H1 (cell line): ENCODE results near the gene ATXN7. TPM values are rescaled to one million over a fixed set of nuclear protein-coding genes. Genes with fewer than 3 reads are reported as not detected.

Experiments
- CTCF ChIA-PET: fragments of 300-600 bp; sonication (Branson Sonifier 250); formaldehyde crosslinking; loops from one replicate; lab custom pipeline; 2021; ENCODE audit not compliant: partially characterized antibody; lab: Charles Lee
- POLR2A ChIA-PET: fragments of 300-600 bp; sonication (Branson Sonifier 250); formaldehyde crosslinking; loops from one replicate; lab custom pipeline; 2021; ENCODE audit warnings: inconsistent platforms; ENCODE audit not compliant: partially characterized antibody; lab: Charles Lee
- DNase-seq, 2 experiments: peaks; one replicate each; pipeline versions ENCODE4 v3.0.0 to v3.0.0-alpha.2; 2010 to 2022; ENCODE audit warnings: low spot score in 2 of 2, low read depth in 1 of 2, mixed read lengths in 1 of 2
- FAIRE-seq: peaks from 2 replicates; lab custom pipeline; 2011; peaks lifted over from hg19 to GRCh38; lab: Jason Lieb, UNC
- H2AFZ ChIP-seq: 2 replicates; pipeline ENCODE4 v1.8.1; 2012; ENCODE audit warnings: low read length, inconsistent platforms
- H2AK5ac ChIP-seq: 2 replicates; pipeline ENCODE4 v1.6.1; 2013; ENCODE audit warnings: low read depth, low read length
- H2BK120ac ChIP-seq: replicated peaks from 2 replicates; pipeline ENCODE3; 2013; ENCODE audit warnings: low read depth, low read length, inconsistent platforms
- H2BK12ac ChIP-seq: 2 replicates; pipeline ENCODE4 v1.6.1; 2013; ENCODE audit warnings: low read depth, low read length
- H2BK15ac ChIP-seq: 2 replicates; pipeline ENCODE4 v1.6.1; 2013; ENCODE audit warnings: low read length
- H2BK20ac ChIP-seq: 2 replicates; pipeline ENCODE4 v1.6.1; 2013; ENCODE audit warnings: low read length
- H2BK5ac ChIP-seq: 2 replicates; pipeline ENCODE4 v1.6.1; 2013; ENCODE audit warnings: low read depth, low read length
- H3K14ac ChIP-seq: 2 replicates; pipeline ENCODE4 v1.6.1; 2013; ENCODE audit warnings: inconsistent platforms; ENCODE audit not compliant: insufficient read length
- H3K18ac ChIP-seq: 2 replicates; pipeline ENCODE4 v1.6.1; 2013; ENCODE audit warnings: low read length; ENCODE audit errors: extremely low read depth
- H3K23ac ChIP-seq: 2 replicates; pipeline ENCODE4 v1.6.1; 2013; ENCODE audit warnings: inconsistent platforms; ENCODE audit not compliant: insufficient read length
- H3K23me2 ChIP-seq: 2 replicates; pipeline ENCODE4 v1.6.1; 2013; ENCODE audit warnings: low read depth, low read length
- H3K27ac ChIP-seq: 2 replicates; pipeline ENCODE4 v1.6.1; 2011; ENCODE audit warnings: low read depth, low read length, inconsistent platforms
- H3K27me3 ChIP-seq, 4 experiments: replicated peaks in 1 of 4; 1 replicate in 1 of 4; 2 replicates in 3 of 4; pipeline versions ENCODE4 v1.6.1 to v1.8.1; 2011 to 2013; ENCODE audit warnings: low read length in 3 of 4, mild to moderate bottlenecking in 3 of 4, inconsistent platforms in 2 of 4, mixed read lengths in 2 of 4, moderate library complexity in 1 of 4; ENCODE audit not compliant: control insufficient read depth in 3 of 4, insufficient read depth in 3 of 4; ENCODE audit errors: extremely low read depth in 1 of 4
- H3K36me3 ChIP-seq, 4 experiments: 2 replicates each; pipeline versions ENCODE4 v1.6.1 to v1.8.1; 2011 to 2013; ENCODE audit warnings: mild to moderate bottlenecking in 4 of 4, low read length in 3 of 4, moderate library complexity in 2 of 4, control low read depth in 1 of 4, inconsistent platforms in 1 of 4; ENCODE audit not compliant: insufficient read depth in 4 of 4, control insufficient read depth in 2 of 4
- H3K4ac ChIP-seq: replicated peaks from 2 replicates; pipeline ENCODE3; 2013; ENCODE audit warnings: low read length, low read depth, mixed read lengths, inconsistent platforms; ENCODE audit not compliant: insufficient read length
- H3K4me1 ChIP-seq, 4 experiments: replicated peaks in 1 of 4; 1 replicate in 1 of 4; 2 replicates in 3 of 4; pipeline versions ENCODE4 v1.6.1 to v1.8.1; 2011 to 2013; ENCODE audit warnings: low read length in 3 of 4, inconsistent platforms in 2 of 4, mixed read lengths in 1 of 4; ENCODE audit not compliant: insufficient read depth in 4 of 4, control insufficient read depth in 3 of 4
- H3K4me2 ChIP-seq, 2 experiments: 2 replicates each; pipeline versions ENCODE4 v1.6.1 to v1.8.1; 2011 to 2013; ENCODE audit warnings: low read depth in 2 of 2, low read length in 2 of 2, control low read depth in 1 of 2, inconsistent platforms in 1 of 2, mild to moderate bottlenecking in 1 of 2; ENCODE audit not compliant: insufficient read depth in 1 of 2
- H3K4me3 ChIP-seq, 4 experiments: fragments of 200-600, 300-600 bp in 1 of 4; sonication (generic), shearing (Covaris generic), sonication (Bioruptor Twin) in 1 of 4; 2 replicates each; pipeline versions ENCODE4 v1.5.1 to v1.8.1; 2011 to 2016; ENCODE audit warnings: low read length in 4 of 4, low read depth in 3 of 4, control low read depth in 2 of 4, inconsistent platforms in 2 of 4, mild to moderate bottlenecking in 2 of 4, mixed read lengths in 1 of 4, moderate library complexity in 1 of 4; ENCODE audit not compliant: insufficient read depth in 2 of 4; ENCODE audit errors: extremely low read depth in 1 of 4
- H3K56ac ChIP-seq: replicated peaks from 2 replicates; pipeline ENCODE3; 2013; ENCODE audit warnings: low read depth, mild to moderate bottlenecking, mixed read lengths, low read length, inconsistent platforms; ENCODE audit not compliant: insufficient read length
- H3K79me1 ChIP-seq: 2 replicates; pipeline ENCODE4 v1.6.1; 2013; ENCODE audit warnings: low read depth, low read length, control low read depth
- H3K79me2 ChIP-seq, 2 experiments: 2 replicates each; pipeline versions ENCODE4 v1.6.1 to v1.8.1; 2012 to 2013; ENCODE audit warnings: low read length in 2 of 2, mild to moderate bottlenecking in 2 of 2, inconsistent platforms in 1 of 2; ENCODE audit not compliant: insufficient read depth in 2 of 2, control insufficient read depth in 1 of 2
- H3K9ac ChIP-seq, 4 experiments: replicated peaks in 1 of 4; 1 replicate in 1 of 4; 2 replicates in 3 of 4; pipeline versions ENCODE4 v1.6.1 to v1.8.1; 2011 to 2013; ENCODE audit warnings: low read depth in 3 of 4, low read length in 3 of 4, control low read depth in 2 of 4, mild to moderate bottlenecking in 2 of 4, moderate library complexity in 2 of 4, inconsistent platforms in 1 of 4; ENCODE audit errors: extremely low read depth in 1 of 4
- H3K9me3 ChIP-seq, 2 experiments: 2 replicates each; pipeline versions ENCODE4 v1.6.1 to v1.8.1; 2012 to 2013; ENCODE audit warnings: mild to moderate bottlenecking in 2 of 2, moderate library complexity in 2 of 2, control low read depth in 1 of 2, inconsistent platforms in 1 of 2, low read depth in 1 of 2, low read length in 1 of 2, mixed read lengths in 1 of 2; ENCODE audit not compliant: insufficient read depth in 2 of 2
- H4K20me1 ChIP-seq, 2 experiments: replicated peaks in 1 of 2; 2 replicates each; pipeline versions ENCODE3 to v1.8.1; 2011 to 2013; ENCODE audit warnings: inconsistent platforms in 2 of 2, low read length in 2 of 2, mild to moderate bottlenecking in 1 of 2; ENCODE audit not compliant: insufficient read depth in 2 of 2, control insufficient read depth in 1 of 2
- H4K5ac ChIP-seq: 2 replicates; pipeline ENCODE4 v1.6.1; 2013; ENCODE audit warnings: low read length, low read depth, mixed read lengths, inconsistent platforms; ENCODE audit not compliant: insufficient read length
- H4K8ac ChIP-seq: 2 replicates; pipeline ENCODE4 v1.8.0; 2013; ENCODE audit warnings: mild to moderate bottlenecking, moderate library complexity, low read length, inconsistent platforms; ENCODE audit not compliant: insufficient read depth; ENCODE audit errors: extremely low read depth
- H4K91ac ChIP-seq: replicated peaks from 2 replicates; pipeline ENCODE3; 2013; ENCODE audit warnings: low read length, mixed read lengths, inconsistent platforms; ENCODE audit not compliant: insufficient read length
- BACH1 ChIP-seq: IDR thresholded peaks from 2 replicates; pipeline ENCODE4 v1.6.1; 2012; ENCODE audit warnings: low read length, improper control_type of control experiment
- GABPA ChIP-seq: IDR thresholded peaks from 2 replicates; pipeline ENCODE4 v1.6.1; 2011; ENCODE audit warnings: mild to moderate bottlenecking, low read length, moderate library complexity, borderline replicate concordance; ENCODE audit not compliant: insufficient read depth
- GTF2F1 ChIP-seq: IDR thresholded peaks from 2 replicates; pipeline ENCODE4 v1.6.1; 2012; ENCODE audit warnings: low read depth, low read length, improper control_type of control experiment, borderline replicate concordance
- SP1 ChIP-seq: IDR thresholded peaks from 2 replicates; pipeline ENCODE4 v1.6.1; 2011; ENCODE audit warnings: low read depth, low read length
- SUZ12 ChIP-seq: fragments of 200-600 bp; sonication (generic); IDR thresholded peaks from 2 replicates; pipeline ENCODE4 v1.6.1; 2012; ENCODE audit warnings: mild to moderate bottlenecking, inconsistent platforms, low read length, moderate library complexity, mixed read lengths
- TAF1 ChIP-seq: IDR thresholded peaks from 2 replicates; pipeline ENCODE4 v1.6.1; 2011; ENCODE audit warnings: mild to moderate bottlenecking, low read depth, low read length
- WGBS, 2 experiments: shearing (Covaris generic) in 1 of 2; methylation state at CpG; one replicate each; pipeline versions ENCODE4 v1.1.6 to v1.1.7; 2013 to 2015; ENCODE audit warnings: low lambda C conversion rate in 2 of 2, mixed read lengths in 2 of 2, inconsistent platforms in 1 of 2, low coverage in 1 of 2, missing lambda C conversion rate in 1 of 2; ENCODE audit not compliant: insufficient replicate concordance in 2 of 2, insufficient coverage in 1 of 2, insufficient read length in 1 of 2; ENCODE audit errors: extremely low coverage in 1 of 2, missing lambda C conversion rate in 1 of 2; 5-methylcytosine and 5-hydroxymethylcytosine counted together
- polyA plus RNA-seq, 7 experiments: library from polyadenylated mRNA; depleted of rRNA in 3 of 7; stranded (reverse) in 5 of 7; unstranded in 2 of 7; fragments of >200 nt in 5 of 7; fragments of 200-250 nt in 2 of 7; gene quantifications; 1 replicate in 5 of 7; 2 replicates in 1 of 7; 4 replicates in 1 of 7; pipeline versions ENCODE4 v1.2.1 to v1.2.3, GENCODE V29; 2011 to 2013; ENCODE audit warnings: missing spikeins in 2 of 7, mixed read lengths in 2 of 7
- total RNA-seq: library from RNA; stranded (reverse); fragmentation: NEBNext Ultra II Directional; extraction: Animal tissue kit (Norgen Biotek cat#: 25700); gene quantifications from 2 replicates; pipeline ENCODE4 v1.2.1, GENCODE V29; 2021

Gene ATXN7
- total and polyA plus RNA-seq, 2 of the 8 experiments (the other 6 are each of a cell fraction or from before 2014, with no cell fraction given), result 15.5 to 16.8 TPM

- Histone ChIP-seq H2AK5ac (no peak overlapping the region), H2BK120ac (no peak overlapping the region), H3K4me1 (peaks cover 0 to 3% (median 0%) of the 10 kb centered on the region in 4 experiments; a peak in 1 of 7 replicates), H3K56ac (no peak overlapping the region), H2BK5ac (no peak overlapping the region), H3K4me3 (no peak overlapping the region), H3K79me2 (no peaks in the 10 kb centered on the region), H3K36me3 (peaks cover 9 to 28% (median 17%) of the 10 kb centered on the region in 4 experiments; a peak in 7 of 8 replicates), H3K9ac (no peak overlapping the region), H2BK12ac (no peak overlapping the region), H2AFZ (no peak overlapping the region), H3K14ac (no peak overlapping the region), H2BK15ac (no peak overlapping the region), H4K20me1 (no peaks in the 10 kb centered on the region), H3K23ac (no peak overlapping the region), H3K9me3 (no peaks in the 10 kb centered on the region), H3K79me1 (no peaks in the 10 kb centered on the region), H3K27ac (no peak overlapping the region), H2BK20ac (no peak overlapping the region), H3K23me2 (no peaks in the 10 kb centered on the region), H4K8ac (no peak overlapping the region), H4K91ac (no peak overlapping the region), H4K5ac (no peak overlapping the region), H3K4ac (no peak overlapping the region), H3K27me3 (no peaks in the 10 kb centered on the region), H3K4me2 (no peak overlapping the region), H3K18ac (no peak overlapping the region)
- 86% methylated on average over 4 of the region's 4 CpGs; no CpG with 5 or more reads in 1 of the 2 experiments for WGBS, 2 experiments
- POLR2A ChIA-PET, result no interaction called here
- TF ChIP-seq BACH1 (no peak), GTF2F1 (no peak), SUZ12 (no peak), SP1 (no peak), GABPA (no peak), TAF1 (no peak)
- no peak for FAIRE-seq
- CTCF ChIA-PET, result interaction anchor here (0.7 to 10.4 kb wide), 4 partner anchors 11 to 643 kb away, joined by 3 to 115 read pairs (median 4); no protein-coding TSS in a partner anchor
- DNase-seq, result no peak
These were observed 125.3 kb downstream of the ATXN7 start for GRCh38 chr3:63988943-63989342.
